IMR-90 (cell line): ENCODE data around the gene DELE1. TPM values are rescaled to one million over a fixed set of nuclear protein-coding genes. Genes with fewer than 3 reads are reported as not detected.
A peak's percentile ranks its signal among the peaks of the same experiment; 100 is the strongest.

ENCODE experiments used
- ATAC-seq: fragments of 200-7000 bp; cut with Tn5 transposase; 2 replicates; pipeline ENCODE4 v1.9.1; 2020; ENCODE audit warnings: low read depth, mild to moderate bottlenecking, moderate library complexity
- BruUV-seq: library from RNA; stranded (reverse); fragments of 400-500 nt; replicated peaks from 2 replicates; lab custom pipeline; 2021; lab: Mats Ljungman, UMichigan
- CTCF ChIA-PET: fragments of 300-600 bp; formaldehyde crosslinking; extraction: SDS; loops from one replicate; lab custom pipeline; 2021; ENCODE audit warnings: antibody characterized with exemption; lab: Yijun Ruan, JAX
- POLR2A ChIA-PET: fragments of 300-600 bp; sonication (Branson Sonifier 250); formaldehyde crosslinking; loops from one replicate; lab custom pipeline; 2022; ENCODE audit warnings: antibody characterized with exemption; ENCODE audit not compliant: unreplicated experiment; lab: Charles Lee
- DNase-seq: peaks from one replicate; pipeline ENCODE4 v3.0.0; 2013
- H2AFZ ChIP-seq: replicated peaks from 2 replicates; pipeline ENCODE3; 2013; ENCODE audit warnings: low read length, mild to moderate bottlenecking; ENCODE audit not compliant: poor library complexity
- H2AK5ac ChIP-seq: 2 replicates; pipeline ENCODE4 v1.6.1; 2013; ENCODE audit warnings: low read depth, low read length, inconsistent platforms
- H2AK9ac ChIP-seq: replicated peaks from 2 replicates; pipeline ENCODE3; 2013; ENCODE audit warnings: mild to moderate bottlenecking, low read depth, low read length, moderate library complexity; ENCODE audit not compliant: poor library complexity
- H2BK120ac ChIP-seq: 2 replicates; pipeline ENCODE4 v1.6.1; 2013; ENCODE audit warnings: low read depth, low read length, inconsistent platforms
- H2BK15ac ChIP-seq: 3 replicates; pipeline ENCODE4 v1.6.1; 2013; ENCODE audit warnings: low read depth, low read length, inconsistent platforms
- H2BK20ac ChIP-seq: 2 replicates; pipeline ENCODE4 v1.6.1; 2013; ENCODE audit warnings: low read depth, mild to moderate bottlenecking, inconsistent platforms, low read length, moderate library complexity
- H2BK5ac ChIP-seq: 2 replicates; pipeline ENCODE4 v1.6.1; 2013; ENCODE audit warnings: mild to moderate bottlenecking, low read depth, low read length, inconsistent platforms; ENCODE audit not compliant: poor library complexity, severe bottlenecking
- H3K14ac ChIP-seq: replicated peaks from 2 replicates; pipeline ENCODE4 v1.6.1; 2013; ENCODE audit warnings: low read depth, low read length, inconsistent platforms
- H3K18ac ChIP-seq: 2 replicates; pipeline ENCODE4 v1.6.1; 2013; ENCODE audit warnings: low read depth, low read length, control low read depth
- H3K23ac ChIP-seq: 2 replicates; pipeline ENCODE4 v1.6.1; 2013; ENCODE audit warnings: low read depth, low read length, inconsistent platforms
- H3K27ac ChIP-seq: 2 replicates; pipeline ENCODE4 v1.5.1; 2013; ENCODE audit warnings: mild to moderate bottlenecking, control low read depth, low read length; ENCODE audit not compliant: insufficient read depth
- H3K27me3 ChIP-seq: 2 replicates; pipeline ENCODE4 v1.6.1; 2013; ENCODE audit warnings: low read length; ENCODE audit not compliant: control insufficient read depth, insufficient read depth
- H3K36me3 ChIP-seq: 2 replicates; pipeline ENCODE4 v1.6.1; 2013; ENCODE audit warnings: low read length, mixed read lengths; ENCODE audit not compliant: control insufficient read depth, insufficient read depth
- H3K4ac ChIP-seq: 2 replicates; pipeline ENCODE4 v1.6.1; 2013; ENCODE audit warnings: low read depth, low read length, inconsistent platforms
- H3K4me1 ChIP-seq: 2 replicates; pipeline ENCODE4 v1.6.1; 2013; ENCODE audit warnings: low read length, mixed read lengths; ENCODE audit not compliant: control insufficient read depth, insufficient read depth
- H3K4me2 ChIP-seq: 2 replicates; pipeline ENCODE4 v1.6.1; 2013; ENCODE audit warnings: low read depth, mild to moderate bottlenecking, control low read depth, low read length, moderate library complexity
- H3K4me3 ChIP-seq: 2 replicates; pipeline ENCODE4 v1.5.1; 2013; ENCODE audit warnings: low read depth, mild to moderate bottlenecking, control low read depth, low read length, moderate library complexity; ENCODE audit not compliant: insufficient read depth
- H3K56ac ChIP-seq: 2 replicates; pipeline ENCODE4 v1.6.1; 2013; ENCODE audit warnings: low read length, inconsistent platforms; ENCODE audit not compliant: insufficient read depth; ENCODE audit errors: extremely low read depth
- H3K79me1 ChIP-seq, 2 experiments: 2 replicates each; pipeline ENCODE4 v1.6.1; 2013; ENCODE audit warnings: low read length in 2 of 2, inconsistent platforms in 1 of 2, low read depth in 1 of 2
- H3K9ac ChIP-seq: 2 replicates; pipeline ENCODE4 v1.6.1; 2013; ENCODE audit warnings: low read depth, low read length, control low read depth
- H3K9me1 ChIP-seq: 2 replicates; pipeline ENCODE4 v1.6.1; 2013; ENCODE audit warnings: low read length, inconsistent platforms; ENCODE audit not compliant: insufficient read depth
- H3K9me3 ChIP-seq: 2 replicates; pipeline ENCODE4 v1.6.1; 2013; ENCODE audit warnings: low read length; ENCODE audit not compliant: control insufficient read depth, insufficient read depth
- H4K20me1 ChIP-seq: 2 replicates; pipeline ENCODE4 v1.6.1; 2013; ENCODE audit warnings: low read length, inconsistent platforms; ENCODE audit not compliant: insufficient read depth
- H4K5ac ChIP-seq: 2 replicates; pipeline ENCODE4 v1.6.1; 2013; ENCODE audit warnings: mild to moderate bottlenecking, low read depth, low read length, control low read depth
- H4K8ac ChIP-seq, 2 experiments: 2 replicates each; pipeline ENCODE4 v1.6.1; 2013; ENCODE audit warnings: low read depth in 2 of 2, low read length in 2 of 2, control low read depth in 1 of 2, inconsistent platforms in 1 of 2
- H4K91ac ChIP-seq: 2 replicates; pipeline ENCODE4 v1.6.1; 2013; ENCODE audit warnings: low read depth, low read length, inconsistent platforms; ENCODE audit not compliant: insufficient read depth
- BHLHE40 ChIP-seq: fragments of 150-350 bp; IDR thresholded peaks from 2 replicates; pipeline ENCODE4 v1.6.1; 2016; ENCODE audit warnings: mild to moderate bottlenecking, low read depth, low read length
- CEBPB ChIP-seq: IDR thresholded peaks from 2 replicates; pipeline ENCODE4 v1.6.1; 2012; ENCODE audit warnings: low read depth, low read length, improper control_type of control experiment
- CHD1 ChIP-seq: IDR thresholded peaks from 2 replicates; pipeline ENCODE4 v1.6.1; 2012; ENCODE audit warnings: low read depth, low read length, improper control_type of control experiment
- CTCF ChIP-seq: conservative IDR thresholded peaks from 2 replicates; pipeline ENCODE4 v1.5.1; 2012; ENCODE audit warnings: mild to moderate bottlenecking, low read depth, low read length, improper control_type of control experiment
- ELK1 ChIP-seq: fragments of 150-350 bp; IDR thresholded peaks from 2 replicates; pipeline ENCODE4 v1.6.1; 2016; ENCODE audit warnings: low read depth, mild to moderate bottlenecking, low read length, moderate library complexity, borderline replicate concordance
- FOS ChIP-seq: fragments of 150-350 bp; IDR thresholded peaks from 2 replicates; pipeline ENCODE4 v1.6.1; 2016; ENCODE audit warnings: low read depth, low read length
- MAFK ChIP-seq: IDR thresholded peaks from 2 replicates; pipeline ENCODE4 v1.6.1; 2012; ENCODE audit warnings: low read depth, low read length, improper control_type of control experiment
- MXI1 ChIP-seq: IDR thresholded peaks from 2 replicates; pipeline ENCODE4 v1.6.1; 2012; ENCODE audit warnings: low read depth, mild to moderate bottlenecking, low read length, moderate library complexity, borderline replicate concordance
- NFE2L2 ChIP-seq: fragments of 150-350 bp; IDR thresholded peaks from 2 replicates; pipeline ENCODE4 v1.6.1; 2016; ENCODE audit warnings: low read depth, mild to moderate bottlenecking, low read length
- POLR2A ChIP-seq: IDR thresholded peaks from 2 replicates; pipeline ENCODE4 v1.6.1; 2012; ENCODE audit warnings: mild to moderate bottlenecking, low read depth, low read length
- RCOR1 ChIP-seq: IDR thresholded peaks from 2 replicates; pipeline ENCODE4 v1.6.1; 2012; ENCODE audit warnings: mild to moderate bottlenecking, low read length, improper control_type of control experiment; ENCODE audit not compliant: insufficient replicate concordance
- RFX5 ChIP-seq: IDR thresholded peaks from 2 replicates; pipeline ENCODE4 v1.8.0; 2012; ENCODE audit warnings: low read depth, mild to moderate bottlenecking, low read length, moderate library complexity
- SMC3 ChIP-seq: fragments of 150-350 bp; IDR thresholded peaks from 2 replicates; pipeline ENCODE4 v1.6.1; 2016; ENCODE audit warnings: low read depth, mild to moderate bottlenecking, antibody characterized with exemption, low read length, moderate library complexity
- USF2 ChIP-seq: fragments of 150-350 bp; IDR thresholded peaks from 2 replicates; pipeline ENCODE4 v1.6.1; 2017; ENCODE audit warnings: mild to moderate bottlenecking, antibody characterized with exemption, low read length, low read depth
- WGBS, 2 experiments: methylation state at CpG; one replicate each; pipeline versions ENCODE4 v1.1.5 to v1.1.7; 2013; ENCODE audit warnings: missing lambda C conversion rate in 2 of 2; ENCODE audit not compliant: insufficient read length in 1 of 2; ENCODE audit errors: extremely low coverage in 2 of 2; 5-methylcytosine and 5-hydroxymethylcytosine counted together
- dilution Hi-C: fragments of 300-500 bp; cut with HindIII; formaldehyde crosslinking; loops from one replicate; pipeline ENCODE4 v1.14.3; 2018; ENCODE audit warnings: low sequenced_read_pairs; ENCODE audit not compliant: unreplicated experiment
- in situ Hi-C: fragments of 300-500 bp; cut with MboI; formaldehyde crosslinking; loops from 3 replicates; pipeline ENCODE4 v1.14.3; 2019; ENCODE audit warnings: low sequenced_read_pairs, inconsistent platforms, mixed read lengths
- intact Hi-C: fragments of 100-400 bp; cut with micrococcal nuclease; formaldehyde crosslinking; loops from 2 replicates; pipeline ENCODE4 v1.10.0; 2022
- polyA plus RNA-seq, 3 experiments: library from polyadenylated mRNA; depleted of rRNA; stranded (reverse); fragments of >200 nt; gene quantifications; 2 replicates each; pipeline ENCODE4 v1.2.3, GENCODE V29; 2012; ENCODE audit warnings: low replicate concordance in 1 of 3
- total RNA-seq: library from RNA; depleted of rRNA; stranded (reverse); fragments of >200 nt; gene quantifications from 2 replicates; pipeline ENCODE4 v1.2.3, GENCODE V29; 2012

Gene DELE1
- total and polyA plus RNA-seq, 2 of the 4 experiments (the other 2 are of a cell fraction): 28.0 to 66.1 TPM

- POLR2A ChIA-PET: no interaction called here
- H3K4me2 ChIP-seq: no peak overlapping the region
- CTCF ChIA-PET: no interaction called here
- no peak overlapping the region for H3K4me3 ChIP-seq
- H2BK5ac ChIP-seq: no peak overlapping the region
- H2AFZ ChIP-seq: peak overlapping the region; percentile 17
- H3K56ac ChIP-seq: no peak overlapping the region
- peaks cover 2 to 9% of the 10 kb centered on the region in 2 experiments; a peak in 2 of 4 replicates for H3K79me1 ChIP-seq
- H4K5ac ChIP-seq: no peak overlapping the region
- H2BK20ac ChIP-seq: no peak overlapping the region
- DNase-seq (no peak), ATAC-seq (no peak)
- H3K36me3 ChIP-seq: no peaks in the 10 kb centered on the region
- no peak overlapping the region for H3K4ac ChIP-seq
- no peak for TF ChIP-seq MAFK
- TF ChIP-seq CEBPB: no peak
- TF ChIP-seq BHLHE40: no peak
- TF ChIP-seq ELK1: no peak
- TF ChIP-seq SMC3: no peak
- TF ChIP-seq NFE2L2: no peak
- TF ChIP-seq RFX5: no peak
- TF ChIP-seq USF2: no peak
- no peak for TF ChIP-seq MXI1
- TF ChIP-seq CTCF: no peak
- TF ChIP-seq CHD1: no peak
- no peak for TF ChIP-seq RCOR1
- TF ChIP-seq FOS: no peak
- no peak for TF ChIP-seq POLR2A
- H4K20me1 ChIP-seq: no peaks in the 10 kb centered on the region; the same call in 1 of the 2 replicates
- no peak overlapping the region for H2BK120ac ChIP-seq
- WGBS, 2 experiments: no CpG with 5 or more reads among the region's 7 CpGs
- no peak overlapping the region for H4K8ac ChIP-seq
- no peaks in the 10 kb centered on the region for H3K27me3 ChIP-seq
- no peak overlapping the region for H3K14ac ChIP-seq
- no peak overlapping the region for H3K18ac ChIP-seq
- H3K9ac ChIP-seq: no peak overlapping the region
- no peak overlapping the region for H3K27ac ChIP-seq
- H3K23ac ChIP-seq: no peak overlapping the region
- H3K9me1 ChIP-seq: 0 out of 2 replicates have a peak, but pooled peaks cover 3% of the 10 kb centered on the region
- H2AK9ac ChIP-seq: no peak overlapping the region
- intact Hi-C loops: no loop called here
- no TSS peak for BruUV-seq
- no peak overlapping the region for H2BK15ac ChIP-seq
- in situ Hi-C loops: no loop called here
- H2AK5ac ChIP-seq: no peak overlapping the region
- dilution Hi-C loops: no loop called here
- no peak overlapping the region for H4K91ac ChIP-seq
- H3K4me1 ChIP-seq: 0 out of 2 replicates have a peak, but pooled peaks cover 3% of the 10 kb centered on the region
- no peaks in the 10 kb centered on the region for H3K9me3 ChIP-seq
Measured at GRCh38 chr5:141965071-141965470, 41.4 kb downstream of the DELE1 start.
